Measurements from ENCODE around the gene PRRT1.
A peak's percentile ranks its signal among the peaks of the same experiment; 100 is the strongest.

The PRRT1 gene

DNA sequence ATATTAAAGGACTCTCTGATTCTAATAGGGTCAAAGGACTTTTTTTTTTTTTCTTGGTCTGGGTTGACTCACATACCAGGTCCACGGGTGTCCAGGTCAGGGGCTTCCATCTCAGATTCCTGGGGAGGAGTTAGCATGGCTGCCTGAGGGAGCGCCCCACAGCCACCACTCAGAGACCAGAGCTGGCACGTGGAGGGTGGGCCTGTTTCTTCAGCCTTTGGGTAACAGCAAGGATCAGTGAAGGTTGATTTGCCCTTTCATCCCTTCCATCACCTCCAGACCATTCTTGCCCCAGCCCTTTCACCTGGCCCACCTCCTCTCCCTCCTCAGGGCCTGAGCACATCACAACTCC lies 46.6 kb upstream of the PRRT1 start:
- Histone ChIP-seq H3K4me2 (ENCODE audit: low read depth, low read length, poor library complexity, severe bottlenecking) (no peak overlapping the region), H3K4me3 (ENCODE audit: insufficient read depth, low read length, poor library complexity, severe bottlenecking) (no peak overlapping the region), H2AFZ (ENCODE audit: low read depth, low read length, severe bottlenecking) (no peak overlapping the region), H3K36me3 (ENCODE audit: low read length) (no peaks in the 10 kb centered on the region), H3K9me3 (ENCODE audit: insufficient read depth, low read length) (no peaks in the 10 kb centered on the region), H3K9me2 (replicated peaks; ENCODE audit: insufficient read depth, low read length) (no peaks in the 10 kb centered on the region), H3F3A (ENCODE audit: insufficient read depth) (peaks cover 31% of the 10 kb centered on the region), H3K27ac (ENCODE audit: low read depth, low read length) (no peak overlapping the region), H3K9ac (ENCODE audit: low read length) (no peak overlapping the region), H3K79me2 (ENCODE audit: insufficient read depth, low read length) (no peaks in the 10 kb centered on the region), H3K27me3 (ENCODE audit: low read length) (no peaks in the 10 kb centered on the region), H4K20me1 (ENCODE audit: low read depth, low read length) (no peaks in the 10 kb centered on the region)
- no peak for TF ChIP-seq EZH2phosphoT487 (conservative IDR thresholded peaks at IDR 0.05; ENCODE audit: low read length)
- no peak for TF ChIP-seq CTCF (IDR thresholded peaks at IDR 0.05; ENCODE audit: insufficient read depth, low read length, poor library complexity, severe bottlenecking)

- peaks cover 5% of the 10 kb centered on the region for H3K79me2 ChIP-seq (ENCODE audit: insufficient read depth, low read length)
- no peak overlapping the region for H3K27ac ChIP-seq (ENCODE audit: low read depth, low read length)
- peak overlapping the region; percentile 62 for H3K4me3 ChIP-seq (ENCODE audit: insufficient read depth, low read length, poor library complexity, severe bottlenecking)
- H3K9ac ChIP-seq (ENCODE audit: low read length), result peak overlapping the region; percentile 71
- peak overlapping the region; percentile 16 for H2AFZ ChIP-seq (ENCODE audit: low read depth, low read length, severe bottlenecking)
- no peaks in the 10 kb centered on the region for H3K9me2 ChIP-seq (replicated peaks; ENCODE audit: insufficient read depth, low read length)
- peak overlapping the region; percentile 72 for H3K4me2 ChIP-seq (ENCODE audit: low read depth, low read length, poor library complexity, severe bottlenecking)
- TF ChIP-seq CTCF (IDR thresholded peaks at IDR 0.05; ENCODE audit: insufficient read depth, low read length, poor library complexity, severe bottlenecking), result no peak
- no peak for TF ChIP-seq EZH2phosphoT487 (conservative IDR thresholded peaks at IDR 0.05; ENCODE audit: low read length)
- no peaks in the 10 kb centered on the region for H4K20me1 ChIP-seq (ENCODE audit: low read depth, low read length)
- no peaks in the 10 kb centered on the region for H3K36me3 ChIP-seq (ENCODE audit: low read length)
- no peaks in the 10 kb centered on the region for H3K27me3 ChIP-seq (ENCODE audit: low read length)
- H3F3A ChIP-seq (ENCODE audit: insufficient read depth), result peaks cover 36% of the 10 kb centered on the region
- no peaks in the 10 kb centered on the region for H3K9me3 ChIP-seq (ENCODE audit: insufficient read depth, low read length)
Observed at GRCh38 chr6:32196682-32197616, 45.2 kb upstream of the PRRT1 start.

GRCh38 chr6:32195902-32196681 lies 44.4 kb upstream of the PRRT1 start:
- Histone ChIP-seq H3K4me3 (ENCODE audit: insufficient read depth, low read length, poor library complexity, severe bottlenecking) (peak overlapping the region; percentile 62), H3K9ac (ENCODE audit: low read length) (peak overlapping the region; percentile 71), H3K9me2 (replicated peaks; ENCODE audit: insufficient read depth, low read length) (no peaks in the 10 kb centered on the region), H3K9me3 (ENCODE audit: insufficient read depth, low read length) (no peaks in the 10 kb centered on the region), H2AFZ (ENCODE audit: low read depth, low read length, severe bottlenecking) (peak overlapping the region; percentile 16), H3F3A (ENCODE audit: insufficient read depth) (peaks cover 43% of the 10 kb centered on the region), H3K4me2 (ENCODE audit: low read depth, low read length, poor library complexity, severe bottlenecking) (peak overlapping the region; percentile 72), H3K27me3 (ENCODE audit: low read length) (no peaks in the 10 kb centered on the region), H4K20me1 (ENCODE audit: low read depth, low read length) (no peaks in the 10 kb centered on the region), H3K36me3 (ENCODE audit: low read length) (no peaks in the 10 kb centered on the region), H3K79me2 (ENCODE audit: insufficient read depth, low read length) (peaks cover 13% of the 10 kb centered on the region), H3K27ac (ENCODE audit: low read depth, low read length) (peak overlapping the region; percentile 55)
- TF ChIP-seq CTCF (IDR thresholded peaks at IDR 0.05; ENCODE audit: insufficient read depth, low read length, poor library complexity, severe bottlenecking) (no peak), EZH2phosphoT487 (conservative IDR thresholded peaks at IDR 0.05; ENCODE audit: low read length) (no peak)

All from SU-DHL-6 (cell line).